ENCODE results near the gene PPP2R5D.

GRCh38 chr6:43040542-43041257 is 56.3 kb downstream of the PPP2R5D start:
- TF ChIP-seq CTCF (IDR thresholded peaks at IDR 0.05; ENCODE audit: low read depth, low read length, poor library complexity, severe bottlenecking) (no peak), EZH2phosphoT487 (IDR thresholded peaks at IDR 0.05; ENCODE audit: borderline replicate concordance, low read length) (no peak)

Measured in DOHH2 (cell line).